Measurements from ENCODE around the gene DNMT1.

The DNMT1 gene

DNA sequence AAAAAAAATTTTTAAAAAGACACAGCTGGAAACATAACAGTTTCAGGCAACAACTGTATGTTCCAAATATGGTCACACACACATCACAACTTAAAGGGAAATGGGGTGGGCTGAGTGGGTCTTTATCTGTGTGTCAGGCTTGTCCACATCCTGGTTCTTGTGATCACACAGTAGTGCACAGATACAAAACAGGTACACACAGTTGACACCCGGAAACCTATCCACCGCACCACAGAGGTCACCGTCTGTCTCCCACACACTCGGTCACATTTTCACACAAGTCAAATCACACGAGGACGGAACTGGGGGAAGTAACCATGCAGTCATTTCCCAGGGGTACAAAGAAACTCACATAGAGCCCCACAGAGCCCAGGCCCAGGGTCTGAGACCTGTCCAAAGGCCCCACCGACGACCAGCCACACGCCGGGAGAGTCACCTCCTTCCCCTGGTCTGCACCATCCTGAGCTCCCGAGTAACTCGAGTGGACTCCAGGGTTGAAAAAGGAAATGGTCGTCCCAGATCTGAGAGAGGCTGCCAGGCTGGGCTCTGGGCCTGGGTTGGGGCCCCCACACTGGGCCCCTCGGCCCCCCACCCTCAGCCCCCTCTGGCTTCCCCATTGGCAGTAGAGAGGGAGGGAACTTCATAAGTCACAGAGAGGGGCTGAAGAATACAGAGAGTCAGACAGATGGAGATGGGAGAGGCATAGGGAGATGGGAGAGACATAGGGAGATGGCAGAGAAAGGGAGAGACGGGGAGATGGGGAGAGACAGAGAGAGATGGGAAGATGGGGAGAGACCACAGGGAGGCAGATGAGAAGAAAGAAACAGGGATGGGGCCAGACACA lies 89.9 kb downstream of the DNMT1 start:
- no peaks in the 10 kb centered on the region for H3F3A ChIP-seq (ENCODE audit: insufficient read depth, low read length)
- peaks cover 16% of the 10 kb centered on the region for H3K4me1 ChIP-seq (ENCODE audit: low read length)
- H3K36me3 ChIP-seq (replicated peaks; ENCODE audit: insufficient read depth, low read length): peaks cover 16% of the 10 kb centered on the region
- H3K27ac ChIP-seq (ENCODE audit: low read length): no peak overlapping the region
- no peak overlapping the region for H3K9ac ChIP-seq (ENCODE audit: low read length)
- no peak for DNase-seq
- H3K9me3 ChIP-seq (replicated peaks; ENCODE audit: insufficient read depth, low read length): no peaks in the 10 kb centered on the region
- no peaks in the 10 kb centered on the region for H3K27me3 ChIP-seq (replicated peaks; ENCODE audit: insufficient read depth, low read length)
- H2AFZ ChIP-seq (ENCODE audit: low read length): peak overlapping the region; percentile 71; the same call in 1 of the 2 replicates
- no peaks in the 10 kb centered on the region for H4K20me1 ChIP-seq (ENCODE audit: insufficient read depth, low read length)
- TF ChIP-seq EZH2 (optimal IDR thresholded peaks at IDR 0.05; ENCODE audit: low read depth, low read length): no peak
- no peak for TF ChIP-seq EZH2phosphoT487 (IDR thresholded peaks at IDR 0.05; ENCODE audit: low read length)
- TF ChIP-seq, protein P1, sequence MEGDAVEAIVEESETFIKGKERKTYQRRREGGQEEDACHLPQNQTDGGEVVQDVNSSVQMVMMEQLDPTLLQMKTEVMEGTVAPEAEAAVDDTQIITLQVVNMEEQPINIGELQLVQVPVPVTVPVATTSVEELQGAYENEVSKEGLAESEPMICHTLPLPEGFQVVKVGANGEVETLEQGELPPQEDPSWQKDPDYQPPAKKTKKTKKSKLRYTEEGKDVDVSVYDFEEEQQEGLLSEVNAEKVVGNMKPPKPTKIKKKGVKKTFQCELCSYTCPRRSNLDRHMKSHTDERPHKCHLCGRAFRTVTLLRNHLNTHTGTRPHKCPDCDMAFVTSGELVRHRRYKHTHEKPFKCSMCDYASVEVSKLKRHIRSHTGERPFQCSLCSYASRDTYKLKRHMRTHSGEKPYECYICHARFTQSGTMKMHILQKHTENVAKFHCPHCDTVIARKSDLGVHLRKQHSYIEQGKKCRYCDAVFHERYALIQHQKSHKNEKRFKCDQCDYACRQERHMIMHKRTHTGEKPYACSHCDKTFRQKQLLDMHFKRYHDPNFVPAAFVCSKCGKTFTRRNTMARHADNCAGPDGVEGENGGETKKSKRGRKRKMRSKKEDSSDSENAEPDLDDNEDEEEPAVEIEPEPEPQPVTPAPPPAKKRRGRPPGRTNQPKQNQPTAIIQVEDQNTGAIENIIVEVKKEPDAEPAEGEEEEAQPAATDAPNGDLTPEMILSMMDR (IDR thresholded peaks at IDR 0.05; ENCODE audit: low read length): no peak
- peaks cover 39% of the 10 kb centered on the region for H3K79me2 ChIP-seq (ENCODE audit: low read length)
- no peaks in the 10 kb centered on the region for H3K9me2 ChIP-seq (replicated peaks; ENCODE audit: insufficient read depth, low read length)
- no peak overlapping the region for H3K4me2 ChIP-seq (ENCODE audit: low read depth, low read length)
- no peak overlapping the region for H3K4me3 ChIP-seq (ENCODE audit: low read length)

DNA sequence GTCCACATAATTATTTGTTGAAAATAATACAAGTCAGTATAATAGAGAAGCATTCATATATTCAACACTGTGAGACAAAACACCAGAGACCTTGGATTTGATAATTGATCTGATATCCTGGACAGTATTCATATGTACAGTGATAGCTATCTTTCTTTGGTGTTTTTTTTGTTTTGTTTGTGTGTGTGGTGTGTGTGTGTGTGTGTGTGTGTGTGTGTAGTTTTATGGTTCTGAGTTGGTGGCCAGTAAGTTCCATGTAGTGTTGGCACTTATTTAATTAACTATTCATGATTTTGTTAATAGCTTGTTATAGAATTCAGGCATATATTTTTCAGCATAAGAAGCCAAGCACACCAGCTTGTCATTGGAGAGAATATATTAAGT lies 90.6 kb downstream of the DNMT1 start:
- H4K20me1 ChIP-seq (ENCODE audit: insufficient read depth, low read length): no peaks in the 10 kb centered on the region
- H3K9ac ChIP-seq (ENCODE audit: low read length): no peak overlapping the region
- H3K79me2 ChIP-seq (ENCODE audit: low read length): peaks cover 32% of the 10 kb centered on the region
- no peaks in the 10 kb centered on the region for H3K9me3 ChIP-seq (replicated peaks; ENCODE audit: insufficient read depth, low read length)
- 0 out of 2 replicates have a peak, but pooled peaks cover 3% of the 10 kb centered on the region for H3K27me3 ChIP-seq (replicated peaks; ENCODE audit: insufficient read depth, low read length)
- no peak overlapping the region for H3K4me3 ChIP-seq (ENCODE audit: low read length)
- no peak overlapping the region for H3K4me2 ChIP-seq (ENCODE audit: low read depth, low read length)
- H3K9me2 ChIP-seq (replicated peaks; ENCODE audit: insufficient read depth, low read length): no peaks in the 10 kb centered on the region
- DNase-seq: no peak
- peaks cover 16% of the 10 kb centered on the region for H3K4me1 ChIP-seq (ENCODE audit: low read length)
- no peak overlapping the region for H2AFZ ChIP-seq (ENCODE audit: low read length)
- no peak for TF ChIP-seq EZH2phosphoT487 (IDR thresholded peaks at IDR 0.05; ENCODE audit: low read length)
- TF ChIP-seq EZH2 (optimal IDR thresholded peaks at IDR 0.05; ENCODE audit: low read depth, low read length): no peak
- TF ChIP-seq, protein P1 (IDR thresholded peaks at IDR 0.05; ENCODE audit: low read length): no peak
- peaks cover 9% of the 10 kb centered on the region for H3K36me3 ChIP-seq (replicated peaks; ENCODE audit: insufficient read depth, low read length)
- H3F3A ChIP-seq (ENCODE audit: insufficient read depth, low read length): no peaks in the 10 kb centered on the region
- no peak overlapping the region for H3K27ac ChIP-seq (ENCODE audit: low read length)

DNA sequence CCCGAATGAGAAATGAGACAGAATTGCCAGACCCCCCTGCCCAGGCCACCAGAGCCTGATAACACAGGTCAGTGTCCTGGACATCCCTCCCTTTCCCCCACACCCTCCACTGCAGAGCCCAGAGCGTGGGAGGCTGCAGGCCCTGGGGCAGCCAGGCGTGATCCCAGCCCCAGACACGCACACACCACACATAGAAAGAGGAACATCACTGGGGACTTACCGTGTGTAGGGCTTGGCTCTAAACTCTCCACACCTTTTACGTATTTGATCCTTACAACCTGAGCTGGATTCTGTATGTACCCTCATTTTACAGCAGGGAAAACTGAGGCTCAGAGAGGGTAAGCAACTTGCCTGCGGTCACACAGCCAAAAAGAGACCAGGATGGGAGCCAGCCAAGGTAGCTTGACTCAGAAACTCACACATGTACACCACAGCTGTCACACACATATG lies 91.9 kb downstream of the DNMT1 start:
- no peak overlapping the region for H3K4me2 ChIP-seq (ENCODE audit: low read depth, low read length)
- H4K20me1 ChIP-seq (ENCODE audit: insufficient read depth, low read length): no peaks in the 10 kb centered on the region
- no peak overlapping the region for H3K27ac ChIP-seq (ENCODE audit: low read length)
- peaks cover 19% of the 10 kb centered on the region for H3K79me2 ChIP-seq (ENCODE audit: low read length)
- H3K4me3 ChIP-seq (ENCODE audit: low read length): no peak overlapping the region
- H3K27me3 ChIP-seq (replicated peaks; ENCODE audit: insufficient read depth, low read length): 0 out of 2 replicates have a peak, but pooled peaks cover 3% of the 10 kb centered on the region
- no peak for DNase-seq
- peaks cover 12% of the 10 kb centered on the region for H3K4me1 ChIP-seq (ENCODE audit: low read length)
- no peaks in the 10 kb centered on the region for H3F3A ChIP-seq (ENCODE audit: insufficient read depth, low read length)
- H3K9me3 ChIP-seq (replicated peaks; ENCODE audit: insufficient read depth, low read length): no peaks in the 10 kb centered on the region
- no peak overlapping the region for H3K9ac ChIP-seq (ENCODE audit: low read length)
- H3K36me3 ChIP-seq (replicated peaks; ENCODE audit: insufficient read depth, low read length): peaks cover 5% of the 10 kb centered on the region
- H2AFZ ChIP-seq (ENCODE audit: low read length): no peak overlapping the region
- no peaks in the 10 kb centered on the region for H3K9me2 ChIP-seq (replicated peaks; ENCODE audit: insufficient read depth, low read length)
- no peak for TF ChIP-seq EZH2phosphoT487 (IDR thresholded peaks at IDR 0.05; ENCODE audit: low read length)
- TF ChIP-seq EZH2 (optimal IDR thresholded peaks at IDR 0.05; ENCODE audit: low read depth, low read length): no peak
- TF ChIP-seq, protein P1 (IDR thresholded peaks at IDR 0.05; ENCODE audit: low read length): no peak

Data from MM.1S (cell line).